Measurements from ENCODE around the gene BBS5.
A peak's percentile ranks its signal among the peaks of the same experiment; 100 is the strongest.

- TF ChIP-seq EZH2 (IDR thresholded peaks at IDR 0.05), result no peak
- TF ChIP-seq POLR2AphosphoS5 (IDR thresholded peaks at IDR 0.05; ENCODE audit: borderline replicate concordance, low read depth, low read length), result peak; percentile 59; the same call in 1 of the 2 replicates
Measured at GRCh38 chr2:169479257-169480078, at the start of gene BBS5.

Data from SK-N-MC (cell line).